ENCODE data around the gene CETP.
"Not testable (repeated sequence)": the region's sequence is repeated elsewhere in the genome, so short reads cannot be mapped to it uniquely, and the experiment has no call there.

The CETP gene

DNA sequence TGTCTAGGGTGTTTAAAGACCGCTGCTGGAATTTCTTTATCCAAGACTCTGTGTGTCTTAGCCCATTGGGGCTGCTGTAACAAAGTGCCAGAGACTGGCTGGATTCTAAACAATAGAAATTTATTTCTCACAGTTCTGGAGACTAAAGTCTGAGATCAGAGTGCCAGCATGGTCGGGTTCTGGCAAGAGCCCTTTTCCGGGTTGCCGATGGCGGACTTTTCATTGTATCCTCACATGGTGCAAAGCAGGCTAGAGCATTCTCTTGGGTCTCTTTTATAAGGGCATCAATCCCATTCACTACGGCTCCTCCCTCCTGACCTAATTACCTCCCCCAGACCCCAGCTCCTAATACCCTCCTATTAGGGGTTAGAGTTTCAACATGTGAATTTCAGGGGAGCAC, 37.1 kb downstream of the CETP start:
- no peak for DNase-seq (ENCODE audit: low spot score)

DNA sequence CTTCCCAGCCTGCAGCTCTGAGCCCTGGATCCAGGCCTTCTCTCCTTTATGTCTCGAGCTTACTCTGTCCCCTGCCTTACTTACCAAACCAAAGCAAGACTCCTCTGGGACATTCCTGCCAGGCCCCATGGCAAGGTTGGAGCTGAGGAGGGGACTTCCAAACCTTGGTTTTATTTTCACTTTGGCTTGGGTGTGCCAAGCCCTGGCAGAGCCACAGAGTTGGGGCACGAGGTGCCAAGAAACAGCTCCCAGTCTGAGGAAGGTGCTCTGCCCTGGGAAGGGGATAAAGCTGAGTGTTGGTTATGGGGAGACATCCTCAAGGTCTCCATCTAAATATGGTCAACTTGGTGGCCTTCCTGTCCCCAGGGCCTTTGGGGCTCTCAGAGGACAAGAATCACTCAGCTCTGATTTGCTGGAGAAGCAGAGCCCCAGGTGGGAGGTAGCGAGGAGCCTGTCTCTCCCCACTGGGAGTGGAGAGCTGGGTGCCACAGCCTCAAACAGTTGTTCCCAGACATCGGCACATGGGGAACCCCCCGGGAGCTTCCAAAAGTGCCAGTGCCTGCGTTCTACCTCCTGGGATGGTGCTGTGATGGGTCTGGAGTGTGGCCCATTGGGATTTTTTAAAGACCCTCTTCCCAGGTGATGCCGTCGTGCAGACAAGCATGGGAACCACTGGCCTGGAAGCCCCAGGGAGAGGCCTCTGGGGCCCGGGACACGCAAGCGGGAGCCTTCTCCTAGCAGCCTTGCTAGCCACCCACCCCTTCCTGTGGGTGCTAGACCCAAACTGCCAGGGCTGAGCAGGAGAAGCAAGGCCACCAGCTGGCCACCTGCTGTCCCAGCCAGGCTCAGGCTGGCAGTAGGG, 37.9 kb downstream of the CETP start:
- DNase-seq (ENCODE audit: low spot score), result no peak

DNA sequence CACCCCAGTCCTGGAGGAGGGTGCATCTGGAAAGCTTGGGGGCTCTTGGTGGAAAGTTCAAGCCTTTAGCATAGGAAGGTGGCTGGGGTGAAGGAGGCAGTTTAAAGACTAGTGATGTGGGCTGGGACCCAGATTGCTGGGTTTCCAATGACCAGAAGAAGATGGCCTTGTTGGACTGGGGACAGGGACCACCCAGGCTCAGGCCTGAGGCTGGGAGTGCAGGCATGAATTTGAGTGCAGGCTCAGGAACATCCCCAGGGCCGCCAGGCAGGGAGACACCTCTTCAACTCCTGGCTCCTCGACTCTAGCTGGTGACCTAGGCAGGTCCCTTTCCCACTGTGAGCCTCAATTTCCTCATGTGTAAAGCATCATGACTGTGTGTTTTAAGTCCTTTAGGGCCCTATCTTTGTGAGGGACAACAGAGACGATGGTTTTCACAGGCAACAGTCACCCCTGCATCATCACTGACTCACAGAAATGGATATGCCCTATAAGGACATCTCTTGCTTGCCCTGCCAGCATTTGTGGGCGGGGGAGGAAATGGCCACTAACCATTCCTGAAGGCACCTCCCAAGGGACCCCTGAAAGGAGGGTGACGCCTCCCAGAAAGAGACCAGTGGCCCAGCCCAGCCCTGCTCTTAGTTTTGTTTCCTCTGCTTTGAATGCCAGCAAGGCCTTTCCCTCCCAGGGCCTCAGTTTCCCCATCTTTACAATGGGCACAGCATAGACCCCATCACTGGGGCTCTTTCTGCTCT, 38.7 kb downstream of the CETP start:
- DNase-seq (ENCODE audit: low spot score), result no peak

DNA sequence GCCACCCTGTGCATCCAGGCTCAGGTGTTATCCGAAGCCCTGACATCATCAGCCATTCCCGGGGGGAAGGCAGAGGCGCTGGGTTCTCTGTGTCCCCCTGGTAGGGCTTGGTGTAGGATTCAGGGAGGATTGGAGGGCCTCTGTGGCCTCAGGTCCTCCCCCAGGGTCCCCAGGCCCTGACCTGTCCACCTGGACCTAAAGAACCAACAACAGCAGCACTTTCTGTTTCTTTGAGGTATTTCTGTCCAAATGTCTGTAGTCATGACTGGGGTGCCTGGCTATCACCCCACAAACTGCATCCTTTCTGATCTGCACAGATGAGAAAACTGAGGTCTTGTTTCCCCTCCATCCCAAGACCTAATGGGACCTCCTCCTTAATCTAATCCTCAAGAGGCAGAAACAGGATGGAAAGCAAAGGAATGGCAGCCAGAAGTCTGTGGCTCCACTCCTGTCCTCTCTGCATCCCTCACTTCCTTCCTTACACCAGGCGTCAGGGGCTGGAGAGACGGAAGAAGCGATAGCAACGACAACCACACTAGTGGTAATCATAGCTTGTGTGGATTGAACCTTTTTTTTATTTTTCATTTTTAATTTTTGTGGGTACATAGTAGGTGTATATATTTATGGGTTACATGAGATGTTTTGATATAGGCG, 39.4 kb downstream of the CETP start:
- no peak for DNase-seq (ENCODE audit: low spot score)

DNA sequence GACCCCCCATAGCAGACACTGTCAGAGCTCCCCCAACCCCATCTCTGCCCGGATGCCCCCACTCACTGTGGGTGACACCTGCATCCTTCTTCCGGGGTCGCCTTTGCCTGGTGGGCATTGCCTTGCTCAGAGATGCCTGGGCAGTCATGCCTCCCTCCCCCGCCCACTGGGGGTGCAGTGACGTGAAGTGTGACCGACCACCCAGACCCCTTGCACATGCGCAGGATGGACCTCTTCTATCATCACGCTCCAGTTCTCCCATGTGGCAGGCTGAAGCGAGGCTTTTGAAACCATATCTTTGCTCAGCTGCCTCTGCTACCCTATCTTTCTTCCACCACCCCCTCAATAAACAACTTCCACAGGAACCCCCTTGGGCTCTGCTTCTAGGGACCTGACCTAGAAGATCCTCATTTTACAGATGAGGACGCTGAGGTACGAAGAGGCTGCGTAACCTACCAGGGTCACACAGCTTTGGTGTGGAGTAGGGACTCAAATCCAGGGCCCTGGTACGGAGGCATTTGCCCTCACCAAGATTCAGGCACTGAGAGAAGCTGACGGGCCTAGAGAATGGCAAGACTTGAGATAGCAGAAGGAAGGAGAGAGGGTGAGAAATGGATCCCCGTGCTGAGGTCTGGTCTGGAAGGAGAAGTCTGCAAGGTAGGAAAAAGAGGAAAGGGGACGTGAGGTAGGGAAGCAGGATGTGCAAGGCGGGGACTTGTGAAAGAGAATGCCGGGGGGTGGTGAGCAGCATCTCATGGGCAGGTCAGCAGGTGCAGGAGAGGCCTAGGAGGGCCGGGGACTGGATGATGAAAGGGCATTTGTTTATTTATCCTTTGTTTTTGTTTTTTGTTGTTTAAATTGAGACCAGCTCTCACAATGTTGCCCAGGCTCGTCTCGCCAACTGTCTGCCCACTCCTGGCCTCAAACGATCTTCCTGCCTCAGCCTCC, 42.0 kb downstream of the CETP start:
- DNase-seq (ENCODE audit: low spot score), result no peak

DNA sequence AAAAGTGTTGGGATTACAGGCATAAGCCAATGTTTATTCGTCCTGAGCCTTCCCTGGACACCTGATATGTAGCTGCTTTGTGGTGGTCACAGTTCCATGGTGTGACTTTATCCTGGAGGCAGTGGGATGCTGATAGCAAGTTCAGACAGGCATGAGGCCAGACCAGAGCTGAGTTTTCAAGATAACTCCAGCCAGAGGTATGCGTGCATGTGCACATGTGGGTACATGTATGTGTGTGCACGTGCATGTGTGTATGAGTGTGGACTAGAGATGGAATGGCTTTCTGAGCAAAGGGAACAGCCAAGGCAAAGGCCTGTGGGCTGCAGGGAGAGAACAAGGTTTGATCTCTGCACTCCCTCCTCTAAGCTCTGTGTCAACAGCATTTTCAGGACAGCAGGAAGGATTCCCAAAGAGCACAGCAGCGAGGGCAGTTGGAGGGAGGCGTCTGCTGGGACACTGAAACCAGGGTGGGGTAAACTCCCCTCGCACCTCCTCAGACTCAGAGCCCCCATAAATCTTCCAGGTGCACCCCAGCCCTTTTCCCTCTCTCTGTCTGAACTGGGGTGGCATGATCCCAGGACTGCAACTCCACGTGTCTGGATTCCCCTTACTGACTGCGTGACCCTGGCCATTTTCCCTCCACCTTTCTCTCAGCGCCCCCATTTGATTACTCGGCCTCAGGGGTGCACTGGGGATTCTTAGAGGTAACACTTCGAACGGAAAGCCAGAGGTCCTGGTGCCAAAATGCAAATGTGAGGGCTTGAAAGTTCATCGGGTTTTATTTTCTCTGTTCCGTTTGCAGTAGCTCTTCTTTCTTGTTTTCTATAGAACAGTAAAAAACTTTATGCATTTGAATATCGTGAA, 42.9 kb downstream of the CETP start:
- DNase-seq (ENCODE audit: low spot score), result no peak

DNA sequence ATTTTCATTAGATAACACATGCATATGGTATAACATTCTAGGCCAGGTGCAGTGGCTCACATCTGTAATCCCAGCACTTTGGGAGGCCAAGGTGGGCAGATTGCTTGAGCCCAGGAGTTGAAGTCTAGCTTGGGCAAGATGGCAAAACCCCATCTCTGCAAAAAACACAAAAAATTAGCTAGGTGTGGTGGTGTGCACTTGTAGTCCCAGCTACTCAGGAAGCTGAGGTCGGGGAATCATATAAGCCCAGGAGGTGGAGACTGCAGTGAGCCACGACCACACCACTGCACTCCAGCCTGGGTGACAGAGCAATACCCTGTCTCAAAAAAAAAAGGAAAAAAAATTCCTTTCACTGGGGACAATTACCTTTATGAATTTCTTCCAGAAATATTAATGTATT, 43.8 kb downstream of the CETP start:
- DNase-seq (ENCODE audit: low spot score), result not testable (repeated sequence)

DNA sequence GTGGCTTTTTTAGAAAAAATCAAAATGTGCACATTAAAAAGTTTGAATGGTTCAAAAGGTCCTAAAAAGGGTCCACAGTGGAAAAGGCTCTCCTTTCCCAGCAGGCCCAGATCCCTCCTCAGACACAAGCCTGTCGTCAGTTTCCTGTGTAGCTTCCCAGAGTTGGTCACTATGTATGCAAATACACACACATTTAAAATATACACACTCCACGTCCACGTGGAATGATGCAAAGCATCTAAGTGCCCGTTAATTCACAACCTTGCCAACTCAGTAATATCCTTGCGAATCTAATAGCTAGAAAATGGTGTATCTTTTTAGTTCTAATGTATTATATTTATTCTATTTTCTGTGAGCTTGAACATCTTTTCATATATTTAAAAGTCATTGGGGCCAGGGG, 45.3 kb downstream of the CETP start:
- DNase-seq (ENCODE audit: low spot score), result no peak

DNA sequence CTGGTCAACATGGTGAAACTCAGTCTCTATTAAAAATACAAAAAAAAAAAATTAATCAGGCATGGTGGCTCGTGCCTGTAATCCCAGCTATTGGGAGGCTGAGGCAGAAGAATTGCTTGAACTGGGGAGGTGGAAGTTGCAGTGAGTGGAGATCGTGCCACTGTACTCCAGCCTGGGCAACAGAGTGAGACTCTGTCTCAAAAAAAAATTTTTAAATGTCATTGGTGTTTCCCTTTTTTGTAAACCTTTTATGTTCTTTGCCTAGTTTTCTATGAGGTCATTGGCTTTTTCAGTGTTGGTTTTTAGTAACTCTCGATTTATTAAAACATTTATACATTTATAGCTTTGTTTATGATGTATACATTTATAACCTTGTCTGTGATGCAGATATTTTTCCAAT, 45.8 kb downstream of the CETP start:
- no peak for DNase-seq (ENCODE audit: low spot score)

DNA sequence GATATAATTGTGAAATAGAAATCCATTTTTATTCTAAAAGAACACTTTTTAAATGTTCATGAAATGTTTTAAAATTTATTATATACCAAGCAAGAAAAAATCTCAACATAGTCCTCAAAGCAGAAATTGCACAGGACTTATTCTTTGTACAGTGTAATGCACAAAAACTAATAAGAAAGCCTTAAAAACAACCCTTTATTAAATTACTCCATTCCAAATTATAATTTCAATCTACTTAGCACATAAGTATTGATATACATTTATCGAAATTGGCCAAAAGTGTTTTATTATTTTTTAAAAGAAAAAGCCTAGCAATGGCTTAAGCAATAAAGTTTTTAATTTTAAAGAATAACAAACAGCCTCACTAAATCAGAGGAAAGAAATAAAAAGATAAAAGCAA, 46.7 kb downstream of the CETP start:
- no peak for DNase-seq (ENCODE audit: low spot score)

DNA sequence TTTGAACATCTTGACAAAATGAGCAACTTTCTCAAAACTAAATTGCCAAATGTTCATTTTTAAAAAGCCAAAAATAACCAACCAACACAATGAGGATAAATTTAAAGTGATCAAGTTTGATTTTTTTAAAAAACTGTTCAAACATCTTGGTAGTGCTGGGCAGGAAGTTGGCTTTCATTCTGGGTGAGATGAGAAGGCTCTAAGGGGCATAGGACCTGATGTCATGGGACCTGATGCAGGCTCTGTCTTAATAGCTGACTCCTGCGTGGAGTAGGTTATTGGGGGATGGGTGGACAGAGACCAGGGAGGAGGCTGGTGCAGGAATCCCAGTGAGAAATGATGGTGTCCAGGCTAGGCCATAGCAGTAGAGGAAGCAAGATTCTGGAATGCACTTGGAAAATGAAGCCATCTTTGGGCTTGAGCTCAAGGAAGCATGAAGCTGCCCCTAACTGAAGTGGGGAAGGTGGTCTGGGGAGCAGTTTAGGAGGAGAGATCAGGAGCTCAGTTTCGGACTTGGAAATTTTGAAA, 48.0 kb downstream of the CETP start:
- no peak for DNase-seq (ENCODE audit: low spot score)

DNA sequence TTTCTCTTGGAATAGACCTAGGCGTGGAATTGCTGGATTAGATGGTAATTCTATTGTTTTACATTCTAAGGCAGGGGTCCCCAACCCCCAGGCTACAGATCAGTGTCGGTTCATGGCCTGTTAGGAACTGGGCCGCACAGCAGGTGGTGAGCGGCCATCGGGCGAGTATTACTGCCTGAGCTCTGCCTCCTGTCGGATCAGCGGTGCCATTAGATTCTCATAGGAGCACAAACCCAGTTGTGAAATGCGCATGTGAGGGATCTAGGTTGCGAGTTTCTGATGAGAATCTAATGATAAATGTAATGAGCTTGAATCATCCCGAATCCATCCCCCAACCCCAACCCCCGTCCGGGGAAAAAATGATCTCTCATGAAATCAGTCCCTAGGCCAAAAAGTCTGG, 50.6 kb downstream of the CETP start:
- DNase-seq (ENCODE audit: low spot score), result no peak

DNA sequence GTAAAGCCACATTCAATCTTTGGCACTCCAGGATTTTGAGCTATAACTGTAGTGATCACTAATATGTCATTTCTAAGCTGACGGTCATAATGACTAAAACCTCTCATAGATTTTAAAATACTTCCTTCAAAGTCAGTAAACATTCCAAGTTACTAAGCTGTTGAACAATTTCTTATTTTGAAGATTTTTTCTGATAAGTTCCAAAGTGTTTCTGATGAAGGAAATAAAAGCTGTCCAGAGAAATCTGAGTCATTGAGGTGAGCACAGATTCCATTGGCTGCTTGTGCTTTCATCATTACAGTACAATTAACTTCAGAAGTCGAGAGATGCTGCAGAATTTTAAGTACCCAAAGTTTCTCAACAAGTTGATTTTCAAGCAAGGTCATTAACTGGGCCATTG, 51.5 kb downstream of the CETP start:
- no peak for DNase-seq (ENCODE audit: low spot score)

DNA sequence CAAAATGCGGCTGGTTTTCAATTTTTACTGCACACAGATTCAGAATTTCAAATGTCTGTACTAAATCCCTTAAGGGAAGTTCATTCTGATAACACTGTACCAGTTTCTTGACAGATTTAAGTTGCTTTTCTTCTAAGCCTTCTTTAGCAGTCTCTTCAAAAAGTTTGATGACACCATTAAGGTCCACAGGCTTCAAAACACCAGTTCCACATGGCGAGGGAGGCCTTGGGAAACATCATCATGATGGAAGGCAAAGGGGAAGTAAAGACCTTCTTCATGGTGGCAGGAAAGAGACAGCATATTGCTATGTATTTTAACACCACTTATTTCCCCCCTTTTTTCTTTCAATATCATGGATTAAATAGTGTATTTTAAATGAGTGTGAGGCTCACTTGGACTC, 52.2 kb downstream of the CETP start:
- no peak for DNase-seq (ENCODE audit: low spot score)

DNA sequence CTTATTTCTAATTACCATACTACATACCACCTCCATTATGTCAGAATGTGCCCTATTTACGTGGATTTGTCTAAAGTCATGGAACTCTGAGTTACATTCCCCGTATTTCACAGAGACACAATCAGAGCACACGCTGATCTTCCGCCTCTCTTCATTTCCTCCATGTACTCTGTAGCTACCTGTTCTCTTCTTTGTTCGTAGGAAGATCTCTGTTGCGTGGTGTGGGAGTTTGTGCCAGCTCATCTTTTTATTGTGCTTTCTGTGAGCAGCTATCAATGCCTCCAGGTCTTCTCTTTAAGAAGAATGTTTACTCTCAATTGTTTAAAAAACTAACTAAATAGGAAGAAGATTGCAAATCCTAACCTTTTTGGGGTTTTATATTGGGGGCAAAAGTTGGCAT, 54.6 kb downstream of the CETP start:
- DNase-seq (ENCODE audit: low spot score), result no peak

DNA sequence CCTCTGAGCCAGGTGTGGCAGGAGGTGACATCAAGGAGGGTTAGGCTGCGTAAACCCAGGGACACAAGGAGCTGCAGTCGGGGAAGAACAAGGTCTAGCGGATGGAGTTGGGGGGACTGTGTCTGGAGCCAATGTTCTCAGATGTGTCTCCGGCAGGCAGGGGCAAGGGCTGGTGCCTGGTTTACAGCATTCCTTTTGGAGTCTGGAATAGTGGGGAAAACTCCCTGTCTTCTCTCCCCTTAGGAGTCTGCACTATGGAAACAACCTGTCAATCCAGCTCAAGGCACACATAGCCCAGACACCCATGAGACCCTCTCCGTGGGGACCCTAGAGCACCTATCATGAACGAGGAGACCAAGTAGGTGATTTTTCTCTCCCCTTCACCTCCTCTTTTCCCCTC, 55.1 kb downstream of the CETP start:
- DNase-seq (ENCODE audit: low spot score), result no peak

DNA sequence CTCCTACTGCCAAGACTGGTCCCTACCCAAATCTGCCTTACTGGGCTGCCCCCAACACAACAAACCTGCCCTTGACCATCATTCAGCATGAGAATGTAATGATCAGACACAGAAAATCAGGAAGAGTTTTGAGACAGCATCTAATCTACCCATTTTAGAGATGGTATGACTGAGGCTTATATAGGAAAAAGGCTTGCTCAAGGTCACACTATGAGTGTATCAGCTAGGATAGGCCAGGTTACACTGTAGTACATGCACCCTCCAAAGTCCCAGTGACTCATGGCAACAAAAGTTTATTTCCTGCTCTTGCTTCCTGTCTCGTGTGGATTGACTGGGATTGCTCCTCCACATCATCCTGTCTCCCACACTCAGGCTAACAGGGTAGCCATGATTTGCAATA, 55.5 kb downstream of the CETP start:
- no peak for DNase-seq (ENCODE audit: low spot score)

DNA sequence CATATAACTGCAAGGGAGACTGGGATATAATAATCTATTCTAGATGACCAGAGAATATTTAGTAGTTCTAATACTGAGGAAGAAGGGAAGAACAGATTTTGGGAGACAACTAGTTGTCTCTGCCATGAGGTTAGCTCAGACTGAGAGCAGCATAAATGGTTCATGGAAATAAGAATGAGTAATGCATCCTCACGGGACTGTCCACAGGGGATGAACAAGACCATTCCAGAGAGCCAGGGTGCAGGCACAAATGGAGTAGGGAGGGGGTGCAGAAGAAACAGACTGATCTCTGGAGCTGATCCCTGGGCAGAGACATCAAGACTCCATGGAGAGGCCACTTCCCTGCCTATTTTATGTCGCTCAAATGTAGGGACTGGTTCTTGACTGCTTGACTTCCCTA, 58.0 kb downstream of the CETP start:
- DNase-seq (ENCODE audit: low spot score), result no peak

DNA sequence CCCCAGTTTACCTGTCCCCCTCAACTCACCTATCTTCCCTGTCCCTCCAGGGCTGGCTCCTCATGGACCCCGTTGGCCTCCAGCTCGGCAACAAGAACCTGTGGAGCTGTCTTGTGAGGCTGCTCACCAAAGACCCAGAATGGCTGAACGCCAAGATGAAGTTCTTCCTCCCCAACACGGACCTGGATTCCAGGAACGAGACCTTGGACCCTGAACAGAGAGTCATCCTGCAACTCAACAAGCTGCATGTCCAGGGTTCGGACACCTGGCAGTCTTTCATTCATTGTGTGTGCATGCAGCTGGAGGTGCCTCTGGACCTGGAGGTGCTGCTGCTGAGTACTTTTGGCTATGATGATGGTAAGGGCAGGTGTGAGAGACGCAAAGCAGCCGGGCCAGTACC, 58.9 kb downstream of the CETP start:
- DNase-seq (ENCODE audit: low spot score), result no peak

DNA sequence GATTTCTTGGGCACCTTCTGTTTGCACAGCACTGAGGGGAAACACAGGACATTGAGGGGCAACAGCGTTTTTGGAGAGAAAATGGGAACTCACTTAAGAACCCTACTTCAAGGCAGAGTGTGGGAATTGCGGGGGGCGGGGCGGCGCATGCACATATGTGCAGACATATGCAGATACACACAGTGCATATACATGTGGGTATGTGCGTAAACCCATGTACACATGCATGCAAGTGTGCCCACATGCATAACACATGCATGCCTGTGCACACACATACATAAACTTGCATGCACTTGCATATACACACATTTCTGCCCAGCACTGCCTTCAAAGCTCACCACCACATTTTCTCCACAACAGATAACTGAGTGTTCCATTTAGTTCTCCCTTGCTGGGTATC, 60.0 kb downstream of the CETP start:
- no peak for DNase-seq (ENCODE audit: low spot score)

DNA sequence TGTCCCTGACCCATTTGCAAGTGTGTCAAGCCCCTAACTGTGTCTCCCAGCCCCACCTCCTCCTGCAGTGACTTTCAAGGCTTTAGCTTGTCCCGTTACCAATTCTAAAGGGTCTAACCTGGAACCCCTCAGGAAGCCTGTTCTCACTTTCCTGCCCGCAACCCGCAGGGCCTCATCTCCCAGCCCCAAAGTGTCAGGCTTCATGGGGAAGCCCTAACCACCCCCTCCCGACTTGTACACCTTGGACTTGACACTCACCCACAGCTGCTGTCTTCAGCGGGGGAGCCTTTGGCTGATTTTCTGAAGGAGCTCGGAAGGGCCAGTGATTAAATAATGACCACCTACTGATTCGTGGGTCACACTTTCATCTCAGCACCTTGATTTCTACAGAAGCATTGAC, 60.7 kb downstream of the CETP start:
- DNase-seq (ENCODE audit: low spot score), result no peak

Data from ecto neural progenitor cell (in vitro differentiated cells).